Heart left ventricle (tissue), 16 donors: ENCODE results near the gene SGCE. TPM values are rescaled to one million over a fixed set of nuclear protein-coding genes. Genes with fewer than 3 reads are reported as not detected.

ENCODE experiments used
- ATAC-seq, 4 donors: fragments of 200-7000 bp; cut with Tn5 transposase; one replicate each; pipeline ENCODE4 v1.9.1; 2020 to 2022; ENCODE audit warnings: moderate library complexity in 4 of 4, mild to moderate bottlenecking in 3 of 4, moderate number of reproducible peaks in 1 of 4
- DNase-seq, 5 donors: peaks; one replicate each; pipeline ENCODE4 v3.0.0-alpha.2; 2020
- H3K27ac ChIP-seq, 12 donors: fragments of 200-600 bp; sonication (generic) in 4 of 12; one replicate each; pipeline versions ENCODE4 v1.5.0 to v1.8.0; 2016 to 2022; ENCODE audit warnings: mild to moderate bottlenecking in 2 of 12
- H3K27me3 ChIP-seq, 9 donors: fragments of 200-600 bp; sonication (generic) in 2 of 9; one replicate each; pipeline versions ENCODE4 v1.5.1 to v1.8.0; 2016 to 2022; ENCODE audit warnings: mild to moderate bottlenecking in 3 of 9
- H3K36me3 ChIP-seq, 9 donors: fragments of 200-600 bp; sonication (generic) in 2 of 9; one replicate each; pipeline versions ENCODE4 v1.5.0 to v1.8.0; 2018 to 2022; ENCODE audit warnings: mild to moderate bottlenecking in 2 of 9
- H3K4me1 ChIP-seq, 12 donors: fragments of 200-600 bp; sonication (generic) in 4 of 12; one replicate each; pipeline versions ENCODE4 v1.5.0 to v1.8.0; 2016 to 2022; ENCODE audit warnings: mild to moderate bottlenecking in 3 of 12
- H3K4me3 ChIP-seq, 12 donors: fragments of 200-600 bp; sonication (generic) in 4 of 12; one replicate each; pipeline versions ENCODE4 v1.5.0 to v1.8.0; 2017 to 2022; ENCODE audit warnings: mild to moderate bottlenecking in 9 of 12, moderate library complexity in 4 of 12
- H3K9me3 ChIP-seq, 12 donors: fragments of 200-600 bp; sonication (generic) in 4 of 12; one replicate each; pipeline versions ENCODE4 v1.5.0 to v1.8.0; 2016 to 2022; ENCODE audit warnings: mild to moderate bottlenecking in 1 of 12
- POLR2A ChIP-seq, 2 donors: fragments of 450-650 bp; IDR thresholded peaks; one replicate each; pipeline ENCODE4 v1.6.1; 2017; ENCODE audit warnings: antibody characterized with exemption in 2 of 2, mild to moderate bottlenecking in 2 of 2, moderate library complexity in 2 of 2
- WGBS, 4 donors: extraction: QIAGEN DNeasy Blood & Tissue Kit in 2 of 4; methylation state at CpG; one replicate each; pipeline versions ENCODE4 v1.1.5 to v1.1.7; 2013 to 2018; 5-methylcytosine and 5-hydroxymethylcytosine counted together
- intact Hi-C, 10 donors: fragments of 100-400 bp; cut with DNase I; formaldehyde crosslinking; loops; one replicate each; pipeline versions ENCODE4 v1.11.1 to v1.14.2; 2022
- polyA plus RNA-seq, 2 donors: library from polyadenylated mRNA; stranded (reverse); fragments of 200-250 nt; gene quantifications; one replicate each; pipeline ENCODE4 v1.2.3, GENCODE V29; 2013
- total RNA-seq, 9 donors: library from RNA; depleted of rRNA in 2 of 9; stranded (reverse); fragments of >200 nt in 2 of 9; fragmentation: NEBNext Ultra II Directional in 3 of 9; extraction: Animal tissue kit (Norgen Biotek cat#: 25700) in 3 of 9; gene quantifications; one replicate each; pipeline versions ENCODE4 v1.1.0 to v1.2.4, GENCODE V29; 2016 to 2023
- TF ChIP-seq, protein P1 (sequence below), 12 donors: fragments of 200-600 bp; sonication (generic) in 4 of 12; IDR thresholded peaks; one replicate each; pipeline versions ENCODE4 v1.5.0 to v1.8.0; 2018 to 2022; ENCODE audit warnings: antibody characterized with exemption in 12 of 12, mild to moderate bottlenecking in 5 of 12
- donor health status: ischemic (EF 13 %, LVEDD 7.1; RV severe dilation, severe dysfunction).
- donor health status: healthy with polysubstance abuse.
- donor health status: DM: no; HTN: yes; CAD: no.
- donor health status: DM: no; HTN: no; CAD: no.
- donor health status: ischemic (EF 25% LVEDD 6.9; RV normal size, moderate dysfunction).
- donor health status: ischemic (EF 25% LVEDD 5.7; RV mildly dilated, moderate dysfunction).
- donor health status: healthy.
- donor health status: DM: yes; HTN: yes; CAD: no.
- donor health status: ischemic (EF 35%, LVEDD 5.7; RV mildly dilated, moderate dysfunction).
- donor health status: nonischemic (EF 11% LVEDD 7.7; RV severe dilation, severe dysfunction).
- donor health status: DM: yes; HTN: yes; CAD: no.
- donor health status: PGD.
- donor health status: ischemic (EF 29% LVEDD 5.4; RV normal size, mild dysfunction).
- donor health status: nonischemic (EF 23%, LVEDD 6.1; RV moderate dilation, normal function).

Gene SGCE
- total and polyA plus RNA-seq, 11 donors: 10.0 to 40.2 (median 26.4) TPM

DNA sequence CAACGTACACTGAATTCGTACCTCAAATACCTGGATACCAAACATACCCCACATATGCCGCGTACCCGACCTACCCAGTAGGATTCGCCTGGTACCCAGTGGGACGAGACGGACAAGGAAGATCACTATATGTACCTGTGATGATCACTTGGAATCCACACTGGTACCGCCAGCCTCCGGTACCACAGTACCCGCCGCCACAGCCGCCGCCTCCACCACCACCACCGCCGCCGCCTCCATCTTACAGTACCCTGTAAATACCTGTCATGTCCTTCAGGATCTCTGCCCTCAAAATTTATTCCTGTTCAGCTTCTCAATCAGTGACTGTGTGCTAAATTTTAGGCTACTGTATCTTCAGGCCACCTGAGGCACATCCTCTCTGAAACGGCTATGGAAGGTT lies 9.5 kb upstream of the SGCE start:
- DNase-seq: no peak
- intact Hi-C loops: no loop called here
- H3K27ac ChIP-seq: no peak overlapping the region
- no peaks in the 10 kb centered on the region for H3K9me3 ChIP-seq
- no peaks in the 10 kb centered on the region for H3K4me1 ChIP-seq
- no peak for ATAC-seq
- WGBS, 4 donors: 98 to 99% (median 98%) methylated on average over 18 of the region's 18 CpGs
- TF ChIP-seq POLR2A (IDR thresholded peaks at IDR 0.05): no peak
- TF ChIP-seq, protein P1, sequence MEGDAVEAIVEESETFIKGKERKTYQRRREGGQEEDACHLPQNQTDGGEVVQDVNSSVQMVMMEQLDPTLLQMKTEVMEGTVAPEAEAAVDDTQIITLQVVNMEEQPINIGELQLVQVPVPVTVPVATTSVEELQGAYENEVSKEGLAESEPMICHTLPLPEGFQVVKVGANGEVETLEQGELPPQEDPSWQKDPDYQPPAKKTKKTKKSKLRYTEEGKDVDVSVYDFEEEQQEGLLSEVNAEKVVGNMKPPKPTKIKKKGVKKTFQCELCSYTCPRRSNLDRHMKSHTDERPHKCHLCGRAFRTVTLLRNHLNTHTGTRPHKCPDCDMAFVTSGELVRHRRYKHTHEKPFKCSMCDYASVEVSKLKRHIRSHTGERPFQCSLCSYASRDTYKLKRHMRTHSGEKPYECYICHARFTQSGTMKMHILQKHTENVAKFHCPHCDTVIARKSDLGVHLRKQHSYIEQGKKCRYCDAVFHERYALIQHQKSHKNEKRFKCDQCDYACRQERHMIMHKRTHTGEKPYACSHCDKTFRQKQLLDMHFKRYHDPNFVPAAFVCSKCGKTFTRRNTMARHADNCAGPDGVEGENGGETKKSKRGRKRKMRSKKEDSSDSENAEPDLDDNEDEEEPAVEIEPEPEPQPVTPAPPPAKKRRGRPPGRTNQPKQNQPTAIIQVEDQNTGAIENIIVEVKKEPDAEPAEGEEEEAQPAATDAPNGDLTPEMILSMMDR (IDR thresholded peaks at IDR 0.05): no peak
- no peak overlapping the region for H3K4me3 ChIP-seq
- no peaks in the 10 kb centered on the region for H3K27me3 ChIP-seq
- no peaks in the 10 kb centered on the region for H3K36me3 ChIP-seq

DNA sequence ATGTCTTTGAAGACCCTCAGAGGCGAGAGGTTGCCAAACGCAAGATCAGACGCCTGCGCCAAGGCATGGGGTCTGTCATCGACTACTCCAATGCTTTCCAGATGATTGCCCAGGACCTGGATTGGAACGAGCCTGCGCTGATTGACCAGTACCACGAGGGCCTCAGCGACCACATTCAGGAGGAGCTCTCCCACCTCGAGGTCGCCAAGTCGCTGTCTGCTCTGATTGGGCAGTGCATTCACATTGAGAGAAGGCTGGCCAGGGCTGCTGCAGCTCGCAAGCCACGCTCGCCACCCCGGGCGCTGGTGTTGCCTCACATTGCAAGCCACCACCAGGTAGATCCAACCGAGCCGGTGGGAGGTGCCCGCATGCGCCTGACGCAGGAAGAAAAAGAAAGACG lies 8.1 kb upstream of the SGCE start:
- WGBS, 4 donors: 94 to 98% (median 97%) methylated on average over 20 to 23 of the region's 23 CpGs
- no peak for TF ChIP-seq POLR2A (IDR thresholded peaks at IDR 0.05)
- TF ChIP-seq, protein P1 (IDR thresholded peaks at IDR 0.05): no peak
- H3K9me3 ChIP-seq: no peaks in the 10 kb centered on the region
- no peak overlapping the region for H3K27ac ChIP-seq
- no peak overlapping the region for H3K4me3 ChIP-seq
- no peaks in the 10 kb centered on the region for H3K27me3 ChIP-seq
- no peaks in the 10 kb centered on the region for H3K4me1 ChIP-seq
- intact Hi-C loops: no loop called here
- no peaks in the 10 kb centered on the region for H3K36me3 ChIP-seq
- ATAC-seq (no peak), DNase-seq (peak in 1 of 5 donors; percentile 62)

DNA sequence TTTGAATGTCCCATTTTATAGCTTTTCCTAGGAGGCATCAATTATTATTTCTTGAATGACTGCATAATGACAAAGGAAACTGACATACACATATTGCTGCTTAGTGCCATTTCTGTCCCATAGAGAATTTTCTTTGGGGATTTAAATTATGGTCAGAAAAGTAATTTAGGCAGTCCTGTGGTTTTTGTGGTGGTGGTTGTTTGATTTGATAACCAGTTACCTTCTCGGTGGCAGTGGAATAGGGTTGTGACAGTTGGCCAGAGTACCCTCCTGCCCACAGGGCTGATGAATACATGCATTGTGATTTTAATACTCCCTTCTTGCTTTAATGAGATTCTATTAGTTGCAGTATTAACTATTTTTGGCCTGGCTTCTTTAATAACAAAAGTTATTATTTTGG lies 6.6 kb upstream of the SGCE start:
- WGBS, 4 donors: 80 to 91% (median 85%) methylated on average over 1 of the region's 1 CpG

DNA sequence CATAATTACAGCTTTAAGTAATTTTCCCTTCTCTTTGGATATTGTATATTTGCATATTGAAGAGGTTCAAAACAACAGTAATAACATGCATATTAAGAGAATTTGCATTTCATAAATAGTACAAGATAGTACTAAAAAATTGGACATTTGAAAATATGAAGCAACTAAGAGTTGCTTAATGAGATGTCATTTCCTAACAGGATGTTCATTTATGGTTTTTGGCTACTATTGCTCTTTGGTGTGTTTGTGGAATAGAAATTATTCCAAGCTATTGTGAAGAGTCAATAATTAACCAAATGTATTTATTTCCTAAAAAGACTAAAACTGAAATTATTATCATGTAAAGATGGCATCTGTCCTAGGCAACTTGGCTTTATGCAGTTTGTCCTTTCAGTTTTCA lies 4.1 kb upstream of the SGCE start:
- H3K27ac ChIP-seq: no peak overlapping the region
- no peaks in the 10 kb centered on the region for H3K36me3 ChIP-seq
- H3K4me1 ChIP-seq: peaks cover 0 to 22% (median 0%) of the 10 kb centered on the region in 12 donors
- H3K9me3 ChIP-seq: no peaks in the 10 kb centered on the region
- H3K4me3 ChIP-seq: no peak overlapping the region
- intact Hi-C loops: no loop called here
- peaks cover 0 to 13% (median 0%) of the 10 kb centered on the region in 9 donors for H3K27me3 ChIP-seq
- TF ChIP-seq POLR2A (IDR thresholded peaks at IDR 0.05): no peak
- TF ChIP-seq, protein P1 (IDR thresholded peaks at IDR 0.05): no peak
- no peak for ATAC-seq
- no peak for DNase-seq

More for the DNA sequence above, 6.6 kb upstream of the SGCE start:
- intact Hi-C loops: no loop called here
- Histone ChIP-seq H3K36me3 (no peaks in the 10 kb centered on the region), H3K9me3 (no peaks in the 10 kb centered on the region), H3K27me3 (no peaks in the 10 kb centered on the region), H3K27ac (no peak overlapping the region), H3K4me1 (peaks cover 0 to 3% (median 0%) of the 10 kb centered on the region in 12 donors), H3K4me3 (no peak overlapping the region)
- ATAC-seq (no peak), DNase-seq (no peak)
- TF ChIP-seq, protein P1 (IDR thresholded peaks at IDR 0.05): no peak
- no peak for TF ChIP-seq POLR2A (IDR thresholded peaks at IDR 0.05)
